Neural progenitor cell (in vitro differentiated cells): ENCODE results near the gene SMYD3. TPM values are rescaled to one million over a fixed set of nuclear protein-coding genes. Genes with fewer than 3 reads are reported as not detected.

Source experiments
- DNase-seq: peaks from one replicate; pipeline ENCODE4 v3.0.0-alpha.2; 2016; ENCODE audit warnings: low spot score
- H2AFZ ChIP-seq: fragments of 200-600 bp; sonication (generic); replicated peaks from 2 replicates; pipeline ENCODE4 v1.6.1; 2016; ENCODE audit warnings: antibody characterized with exemption
- H3F3A ChIP-seq: fragments of 200-600 bp; sonication (generic); 2 replicates; pipeline ENCODE4 v1.6.1; 2016; ENCODE audit warnings: antibody characterized with exemption, low read depth
- H3K27ac ChIP-seq: fragments of 200-600 bp; sonication (generic); 2 replicates; pipeline ENCODE4 v1.5.1; 2016; ENCODE audit warnings: mild to moderate bottlenecking
- H3K27me3 ChIP-seq: fragments of 200-600 bp; sonication (generic); 2 replicates; pipeline ENCODE4 v1.6.1; 2016; ENCODE audit warnings: mild to moderate bottlenecking, moderate library complexity
- H3K36me3 ChIP-seq: fragments of 200-600 bp; sonication (generic); 2 replicates; pipeline ENCODE4 v1.5.1; 2016
- H3K4me1 ChIP-seq: fragments of 200-600 bp; sonication (generic); 2 replicates; pipeline ENCODE4 v1.6.1; 2016; ENCODE audit warnings: mixed run types
- H3K4me2 ChIP-seq: fragments of 200-600 bp; sonication (generic); 2 replicates; pipeline ENCODE4 v1.6.1; 2016
- H3K4me3 ChIP-seq: fragments of 200-600 bp; sonication (generic); 2 replicates; pipeline ENCODE4 v1.5.1; 2016
- H3K79me2 ChIP-seq: fragments of 200-600 bp; sonication (generic); 2 replicates; pipeline ENCODE4 v1.6.1; 2016; ENCODE audit warnings: low read depth
- H3K9ac ChIP-seq: fragments of 200-600 bp; sonication (generic); 2 replicates; pipeline ENCODE4 v1.6.1; 2016
- H3K9me3 ChIP-seq: fragments of 200-600 bp; sonication (generic); 2 replicates; pipeline ENCODE4 v1.5.1; 2016; ENCODE audit warnings: low read depth
- H4K20me1 ChIP-seq: fragments of 200-600 bp; sonication (generic); 2 replicates; pipeline ENCODE4 v1.6.1; 2016; ENCODE audit warnings: low read depth
- H3K27ac Mint-ChIP-seq: 3 replicates; pipeline ENCODE4 v1.8.0; 2021; ENCODE audit warnings: mixed read lengths
- H3K27me3 Mint-ChIP-seq: 2 replicates; pipeline ENCODE4 v1.8.0; 2022; ENCODE audit warnings: low read depth, mild to moderate bottlenecking, inconsistent platforms, moderate library complexity, mixed read lengths; ENCODE audit not compliant: insufficient read depth
- H3K36me3 Mint-ChIP-seq: 3 replicates; pipeline ENCODE4 v1.8.0; 2021; ENCODE audit warnings: mixed read lengths
- H3K4me1 Mint-ChIP-seq: 3 replicates; pipeline ENCODE4 v1.8.0; 2021; ENCODE audit warnings: mixed read lengths
- H3K4me3 Mint-ChIP-seq: 3 replicates; pipeline ENCODE4 v1.8.0; 2021; ENCODE audit warnings: mild to moderate bottlenecking, moderate library complexity, mixed read lengths
- H3K9me3 Mint-ChIP-seq: 3 replicates; pipeline ENCODE4 v1.8.0; 2020; ENCODE audit warnings: mixed read lengths
- EZH2 ChIP-seq: fragments of 200-600 bp; sonication (generic); IDR thresholded peaks from 2 replicates; pipeline ENCODE4 v1.6.1; 2017; ENCODE audit warnings: antibody characterized with exemption, mild to moderate bottlenecking, moderate library complexity
- EZH2phosphoT487 ChIP-seq: fragments of 200-600 bp; sonication (generic); IDR thresholded peaks from 2 replicates; pipeline ENCODE4 v1.6.1; 2017; ENCODE audit warnings: antibody characterized with exemption
- total RNA-seq: library from RNA; depleted of rRNA; stranded (reverse); fragments of >200 nt; gene quantifications from 2 replicates; pipeline ENCODE4 v1.2.3, GENCODE V29; 2015; ENCODE audit warnings: low replicate concordance
- TF ChIP-seq, protein P1 (sequence below): fragments of 200-600 bp; sonication (generic); IDR thresholded peaks from 2 replicates; pipeline ENCODE4 v1.5.1; 2017; ENCODE audit warnings: antibody characterized with exemption, mild to moderate bottlenecking

The SMYD3 gene
- total RNA-seq, 1 donor from 2014 or later = 43.2 TPM

DNA sequence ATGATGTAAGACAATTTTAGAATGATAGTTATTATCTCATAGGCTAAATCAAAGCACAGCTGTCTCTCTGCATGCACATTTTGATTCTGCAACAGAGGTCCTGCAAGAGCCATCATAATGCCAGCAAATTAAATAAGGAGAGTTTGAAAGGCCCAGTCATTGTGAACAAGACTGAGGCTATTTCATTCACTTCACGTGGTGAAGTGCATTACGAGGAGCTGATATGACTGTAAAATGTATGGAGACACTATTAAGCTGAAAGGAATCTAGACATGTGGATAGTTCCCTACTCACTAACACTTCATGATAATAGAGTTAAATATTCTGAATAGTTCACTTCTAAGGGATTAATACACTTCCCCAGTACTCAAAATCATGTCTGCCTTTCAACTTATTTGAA is 299.0 kb downstream of the SMYD3 start:
- Histone ChIP-seq H3K9ac (no peak overlapping the region), H2AFZ (no peak overlapping the region), H3K79me2 (no peaks in the 10 kb centered on the region), H3K27me3 (no peaks in the 10 kb centered on the region), H3K4me3 (no peak overlapping the region), H3K4me1 (no peaks in the 10 kb centered on the region), H3K36me3 (no peaks in the 10 kb centered on the region), H3F3A (no peaks in the 10 kb centered on the region), H3K4me2 (no peak overlapping the region), H3K27ac (no peak overlapping the region), H4K20me1 (no peaks in the 10 kb centered on the region), H3K9me3 (no peaks in the 10 kb centered on the region)
- Mint-ChIP-seq H3K4me3 (no peak overlapping the region), H3K27ac (no peak overlapping the region), H3K9me3 (no peaks in the 10 kb centered on the region), H3K27me3 (no peaks in the 10 kb centered on the region), H3K36me3 (no peaks in the 10 kb centered on the region), H3K4me1 (peaks cover 12% of the 10 kb centered on the region)
- DNase-seq = no peak
- TF ChIP-seq EZH2phosphoT487 (no peak), EZH2 (no peak)
- TF ChIP-seq, protein P1, sequence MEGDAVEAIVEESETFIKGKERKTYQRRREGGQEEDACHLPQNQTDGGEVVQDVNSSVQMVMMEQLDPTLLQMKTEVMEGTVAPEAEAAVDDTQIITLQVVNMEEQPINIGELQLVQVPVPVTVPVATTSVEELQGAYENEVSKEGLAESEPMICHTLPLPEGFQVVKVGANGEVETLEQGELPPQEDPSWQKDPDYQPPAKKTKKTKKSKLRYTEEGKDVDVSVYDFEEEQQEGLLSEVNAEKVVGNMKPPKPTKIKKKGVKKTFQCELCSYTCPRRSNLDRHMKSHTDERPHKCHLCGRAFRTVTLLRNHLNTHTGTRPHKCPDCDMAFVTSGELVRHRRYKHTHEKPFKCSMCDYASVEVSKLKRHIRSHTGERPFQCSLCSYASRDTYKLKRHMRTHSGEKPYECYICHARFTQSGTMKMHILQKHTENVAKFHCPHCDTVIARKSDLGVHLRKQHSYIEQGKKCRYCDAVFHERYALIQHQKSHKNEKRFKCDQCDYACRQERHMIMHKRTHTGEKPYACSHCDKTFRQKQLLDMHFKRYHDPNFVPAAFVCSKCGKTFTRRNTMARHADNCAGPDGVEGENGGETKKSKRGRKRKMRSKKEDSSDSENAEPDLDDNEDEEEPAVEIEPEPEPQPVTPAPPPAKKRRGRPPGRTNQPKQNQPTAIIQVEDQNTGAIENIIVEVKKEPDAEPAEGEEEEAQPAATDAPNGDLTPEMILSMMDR = no peak

DNA sequence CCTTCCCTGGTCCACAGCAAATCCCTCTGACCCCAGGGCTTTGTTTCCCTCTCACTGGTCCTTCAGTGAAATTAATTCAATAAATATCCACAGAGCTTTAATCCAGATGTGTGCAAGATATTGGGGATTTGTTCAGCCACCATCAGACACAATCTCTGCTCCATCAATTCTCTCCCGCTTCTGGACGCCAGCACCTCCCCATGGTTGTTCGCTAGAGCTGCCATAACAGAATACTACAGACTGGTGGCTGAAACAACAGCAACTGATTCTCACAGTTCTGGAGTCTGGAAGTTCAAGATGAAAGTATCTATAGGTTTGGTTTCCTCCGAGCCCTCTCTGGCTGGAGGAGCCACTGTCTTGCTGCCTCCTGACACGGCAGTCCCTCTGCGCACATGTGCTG is 303.9 kb downstream of the SMYD3 start:
- no peak overlapping the region for H3K27ac Mint-ChIP-seq
- H2AFZ ChIP-seq = no peak overlapping the region
- H4K20me1 ChIP-seq = no peaks in the 10 kb centered on the region
- no peaks in the 10 kb centered on the region for H3K79me2 ChIP-seq
- H3K36me3 Mint-ChIP-seq = no peaks in the 10 kb centered on the region
- H3K9me3 Mint-ChIP-seq = no peaks in the 10 kb centered on the region
- H3K4me3 ChIP-seq = no peak overlapping the region
- H3K9me3 ChIP-seq = no peaks in the 10 kb centered on the region
- no peak overlapping the region for H3K9ac ChIP-seq
- H3K4me2 ChIP-seq = no peak overlapping the region
- no peaks in the 10 kb centered on the region for H3K4me1 Mint-ChIP-seq
- no peak overlapping the region for H3K4me3 Mint-ChIP-seq
- H3K27me3 Mint-ChIP-seq = peaks cover 2% of the 10 kb centered on the region
- H3K4me1 ChIP-seq = no peaks in the 10 kb centered on the region
- H3K27ac ChIP-seq = no peak overlapping the region
- no peaks in the 10 kb centered on the region for H3F3A ChIP-seq
- no peaks in the 10 kb centered on the region for H3K27me3 ChIP-seq
- no peak for DNase-seq
- H3K36me3 ChIP-seq = no peaks in the 10 kb centered on the region
- no peak for TF ChIP-seq EZH2phosphoT487
- TF ChIP-seq EZH2 = no peak
- TF ChIP-seq, protein P1 = no peak

DNA sequence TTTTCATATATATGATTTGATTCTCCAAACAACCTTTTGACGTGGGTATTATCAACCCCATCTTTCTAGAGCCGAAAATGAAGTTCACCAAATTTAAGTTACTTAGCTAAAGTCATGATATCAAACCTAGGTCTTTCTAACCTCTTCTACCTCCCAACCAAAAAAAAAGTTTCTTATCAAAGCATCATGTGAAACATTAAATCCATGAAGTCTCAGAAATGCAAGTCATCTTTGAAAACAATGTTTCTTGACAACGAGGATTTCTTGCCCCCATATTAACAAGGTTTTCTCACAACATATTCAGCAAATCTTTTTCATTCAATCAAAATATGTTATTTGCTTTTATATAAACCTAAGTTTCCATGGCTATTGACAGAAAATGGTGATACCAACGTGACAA is 306.3 kb downstream of the SMYD3 start:
- Mint-ChIP-seq H3K27me3 (peaks cover 2% of the 10 kb centered on the region), H3K9me3 (no peaks in the 10 kb centered on the region), H3K27ac (no peak overlapping the region), H3K36me3 (no peaks in the 10 kb centered on the region), H3K4me1 (no peaks in the 10 kb centered on the region), H3K4me3 (no peak overlapping the region)
- Histone ChIP-seq H3K4me1 (no peaks in the 10 kb centered on the region), H4K20me1 (no peaks in the 10 kb centered on the region), H3K4me3 (no peak overlapping the region), H2AFZ (no peak overlapping the region), H3K9me3 (no peaks in the 10 kb centered on the region), H3K79me2 (no peaks in the 10 kb centered on the region), H3K4me2 (no peak overlapping the region), H3K36me3 (no peaks in the 10 kb centered on the region), H3F3A (no peaks in the 10 kb centered on the region), H3K9ac (no peak overlapping the region), H3K27me3 (no peaks in the 10 kb centered on the region), H3K27ac (no peak overlapping the region)
- no peak for DNase-seq
- TF ChIP-seq, protein P1 = no peak

DNA sequence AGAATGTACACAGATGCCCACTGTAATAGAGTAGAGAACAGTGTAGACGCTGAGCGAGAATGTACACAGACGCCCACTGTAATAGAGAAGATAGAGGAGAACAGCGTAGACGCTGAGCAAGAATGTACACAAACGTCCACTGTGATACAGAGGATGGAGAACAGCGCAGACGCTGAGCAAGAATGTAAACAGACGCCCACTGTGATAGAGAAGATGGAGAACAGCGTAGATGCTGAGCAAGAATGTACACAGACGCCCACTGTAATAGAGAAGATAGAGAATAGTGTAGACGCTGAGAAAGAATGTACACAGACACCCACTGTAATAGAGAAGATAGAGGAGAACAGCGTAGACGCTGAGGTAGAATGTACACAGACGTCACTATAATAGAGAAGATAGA is 306.9 kb downstream of the SMYD3 start:
- no peak overlapping the region for H3K27ac Mint-ChIP-seq
- Histone ChIP-seq H3F3A (no peaks in the 10 kb centered on the region), H3K27ac (no peak overlapping the region), H3K4me2 (no peak overlapping the region), H4K20me1 (no peaks in the 10 kb centered on the region), H3K36me3 (no peaks in the 10 kb centered on the region), H3K4me1 (no peaks in the 10 kb centered on the region), H3K4me3 (no peak overlapping the region), H2AFZ (no peak overlapping the region), H3K79me2 (no peaks in the 10 kb centered on the region), H3K27me3 (no peaks in the 10 kb centered on the region), H3K9ac (no peak overlapping the region), H3K9me3 (no peaks in the 10 kb centered on the region)
- DNase-seq = no peak
- no peaks in the 10 kb centered on the region for H3K36me3 Mint-ChIP-seq
- H3K4me3 Mint-ChIP-seq = no peak overlapping the region
- no peaks in the 10 kb centered on the region for H3K9me3 Mint-ChIP-seq
- TF ChIP-seq EZH2phosphoT487 (no peak), EZH2 (no peak)
- TF ChIP-seq, protein P1 = no peak
- H3K4me1 Mint-ChIP-seq = no peaks in the 10 kb centered on the region
- peaks cover 2% of the 10 kb centered on the region for H3K27me3 Mint-ChIP-seq
